HepG2 (cell line): ENCODE results near the gene NME2. TPM values are rescaled to one million over a fixed set of nuclear protein-coding genes. Genes with fewer than 3 reads are reported as not detected.
A peak's percentile ranks its signal among the peaks of the same experiment; 100 is the strongest.

ENCODE experiments used
- BORCS8-MEF2B ChIP-seq: sonication (generic); formaldehyde crosslinking; IDR thresholded peaks from 2 replicates; pipeline ENCODE4 v1.8.0; 2022; ENCODE audit warnings: mild to moderate bottlenecking, missing genetic modification reagents
- CREB1 ChIP-seq, 2 experiments: fragments of 450-650 bp in 1 of 2; IDR thresholded peaks; 2 replicates each; pipeline ENCODE4 v1.6.1; 2016 to 2017; ENCODE audit warnings: control low read depth in 1 of 2, mild to moderate bottlenecking in 1 of 2, missing compliant biosample characterization in 1 of 2, missing genetic modification characterization in 1 of 2
- ETV6 ChIP-seq: sonication (generic); formaldehyde crosslinking; conservative IDR thresholded peaks from 2 replicates; pipeline ENCODE4 v1.4.0; 2020; ENCODE audit warnings: missing genetic modification reagents
- EZH2 ChIP-seq: conservative IDR thresholded peaks from 2 replicates; pipeline ENCODE4 v1.6.1; 2012; ENCODE audit warnings: mild to moderate bottlenecking, low read depth, low read length, moderate library complexity
- KLF6 ChIP-seq: IDR thresholded peaks from 2 replicates; pipeline ENCODE4 v1.8.0; 2016; ENCODE audit warnings: missing biosample characterization, missing genetic modification reagents
- NFKB2 ChIP-seq: sonication (generic); formaldehyde crosslinking; IDR thresholded peaks from 2 replicates; pipeline ENCODE4 v1.4.0; 2020; ENCODE audit warnings: missing genetic modification reagents, borderline replicate concordance
- SAFB2 ChIP-seq: sonication (generic); formaldehyde crosslinking; IDR thresholded peaks from 2 replicates; pipeline ENCODE4 v1.5.1; 2020; ENCODE audit warnings: missing genetic modification reagents, low read depth, mild to moderate bottlenecking, borderline replicate concordance
- SATB2 ChIP-seq: sonication (generic); formaldehyde crosslinking; IDR thresholded peaks from 2 replicates; pipeline ENCODE4 v1.5.0; 2020; ENCODE audit warnings: missing genetic modification reagents
- TMF1 ChIP-seq: sonication (generic); formaldehyde crosslinking; IDR thresholded peaks from 2 replicates; pipeline ENCODE4 v1.8.1; 2022; ENCODE audit warnings: low read depth, missing genetic modification reagents
- U2AF1 ChIP-seq: fragments of 200-400 bp; formaldehyde crosslinking; optimal IDR thresholded peaks from 2 replicates; pipeline ENCODE3; 2017; ENCODE audit warnings: mild to moderate bottlenecking, low read depth, low read length
- ZNF724P ChIP-seq: sonication (generic); formaldehyde crosslinking; IDR thresholded peaks from 2 replicates; pipeline ENCODE4 v1.8.0; 2022; ENCODE audit warnings: missing genetic modification reagents, borderline replicate concordance
- polyA plus RNA-seq, 8 experiments: library from polyadenylated mRNA; depleted of rRNA in 3 of 8; stranded (reverse) in 7 of 8; unstranded in 1 of 8; fragments of >200 nt; fragmentation: Illumina TruSeq in 4 of 8; extraction: Trizol in 4 of 8; gene quantifications; 2 replicates each; pipeline versions ENCODE4 v1.2.1 to v1.2.3, GENCODE V29; 2011 to 2016; ENCODE audit warnings: low read depth in 4 of 8, missing spikeins in 1 of 8, mixed read lengths in 1 of 8; ENCODE audit not compliant: insufficient read depth in 1 of 8
- total RNA-seq, 5 experiments: library from RNA; depleted of rRNA; stranded (reverse); fragments of >200 nt; fragmentation: Illumina TruSeq; extraction: Trizol; gene quantifications; 2 replicates each; pipeline ENCODE4 v1.2.3, GENCODE V29; 2016; ENCODE audit warnings: low read depth in 1 of 5
- TF ChIP-seq, protein P1 (sequence below): sonication (generic); formaldehyde crosslinking; IDR thresholded peaks from 2 replicates; pipeline ENCODE4 v1.4.0; 2020; ENCODE audit warnings: mild to moderate bottlenecking, missing genetic modification reagents, borderline replicate concordance
- TF ChIP-seq, protein P2 (sequence below): sonication (generic); formaldehyde crosslinking; IDR thresholded peaks from 2 replicates; pipeline ENCODE4 v1.8.1; 2023; ENCODE audit warnings: mild to moderate bottlenecking, moderate library complexity, missing genetic modification reagents
- TF ChIP-seq, protein P3 (sequence below): sonication (generic); formaldehyde crosslinking; IDR thresholded peaks from 2 replicates; pipeline ENCODE4 v1.8.0; 2022; ENCODE audit warnings: mild to moderate bottlenecking, missing genetic modification reagents; ENCODE audit not compliant: insufficient replicate concordance
- TF ChIP-seq, protein P4 (sequence below): sonication (generic); formaldehyde crosslinking; IDR thresholded peaks from 2 replicates; pipeline ENCODE4 v1.4.0; 2020; ENCODE audit warnings: mild to moderate bottlenecking, missing genetic modification reagents
- TF ChIP-seq, protein P5 (sequence below): sonication (generic); formaldehyde crosslinking; IDR thresholded peaks from 2 replicates; pipeline ENCODE4 v1.4.0; 2020; ENCODE audit warnings: missing genetic modification reagents, low read depth, mild to moderate bottlenecking, borderline replicate concordance
- TF ChIP-seq, protein P6 (sequence below): sonication (generic); formaldehyde crosslinking; conservative IDR thresholded peaks from 2 replicates; pipeline ENCODE4 v1.8.0; 2022; ENCODE audit warnings: mild to moderate bottlenecking, moderate library complexity, missing genetic modification reagents

NME2 gene
- total and polyA plus RNA-seq, 2 of the 13 experiments (the other 11 are each of a cell fraction or from before 2014, with no cell fraction given), result 790 to 1,213 TPM

DNA sequence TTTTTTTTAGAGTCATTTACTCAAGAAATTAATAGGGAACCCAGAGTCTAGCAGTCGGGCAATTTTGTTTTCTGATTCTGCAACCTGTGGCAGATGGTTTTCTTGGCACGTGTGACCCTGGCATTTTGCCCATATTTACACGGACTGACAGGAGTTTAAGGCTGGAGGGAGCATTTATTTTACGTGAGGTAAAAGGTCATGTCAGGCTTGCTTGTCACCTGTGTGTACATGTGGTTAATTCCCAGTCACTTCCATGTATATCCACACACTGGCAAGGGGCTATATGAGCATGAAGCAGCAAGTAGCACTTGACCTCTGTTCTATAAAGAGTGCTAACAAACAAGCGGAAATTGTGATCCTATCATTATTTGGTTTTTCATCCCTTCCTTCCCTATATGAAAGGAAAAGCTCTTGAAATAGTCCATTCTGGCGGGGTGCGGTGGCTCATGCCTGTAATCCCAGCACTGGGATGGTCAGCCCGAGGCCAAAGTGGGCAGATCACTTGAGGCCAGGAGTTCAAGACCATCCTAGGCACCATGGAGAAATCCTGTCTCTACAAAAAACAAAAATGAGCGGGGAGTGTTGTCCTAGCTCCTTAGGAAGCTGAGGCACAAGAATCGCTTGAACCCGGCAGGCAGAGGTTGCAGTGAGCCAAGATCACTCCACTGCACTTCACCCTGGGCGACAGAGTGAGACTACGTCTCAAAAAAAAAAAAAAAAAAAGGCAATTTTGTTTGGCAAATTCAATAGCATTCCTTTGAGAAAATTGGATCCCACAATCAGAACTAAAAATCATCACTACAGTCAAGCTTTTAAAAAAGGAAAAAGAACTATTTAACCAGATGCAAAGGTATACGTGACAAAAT, 47.6 kb upstream of the NME2 start (continued):
- TF ChIP-seq, protein P1, sequence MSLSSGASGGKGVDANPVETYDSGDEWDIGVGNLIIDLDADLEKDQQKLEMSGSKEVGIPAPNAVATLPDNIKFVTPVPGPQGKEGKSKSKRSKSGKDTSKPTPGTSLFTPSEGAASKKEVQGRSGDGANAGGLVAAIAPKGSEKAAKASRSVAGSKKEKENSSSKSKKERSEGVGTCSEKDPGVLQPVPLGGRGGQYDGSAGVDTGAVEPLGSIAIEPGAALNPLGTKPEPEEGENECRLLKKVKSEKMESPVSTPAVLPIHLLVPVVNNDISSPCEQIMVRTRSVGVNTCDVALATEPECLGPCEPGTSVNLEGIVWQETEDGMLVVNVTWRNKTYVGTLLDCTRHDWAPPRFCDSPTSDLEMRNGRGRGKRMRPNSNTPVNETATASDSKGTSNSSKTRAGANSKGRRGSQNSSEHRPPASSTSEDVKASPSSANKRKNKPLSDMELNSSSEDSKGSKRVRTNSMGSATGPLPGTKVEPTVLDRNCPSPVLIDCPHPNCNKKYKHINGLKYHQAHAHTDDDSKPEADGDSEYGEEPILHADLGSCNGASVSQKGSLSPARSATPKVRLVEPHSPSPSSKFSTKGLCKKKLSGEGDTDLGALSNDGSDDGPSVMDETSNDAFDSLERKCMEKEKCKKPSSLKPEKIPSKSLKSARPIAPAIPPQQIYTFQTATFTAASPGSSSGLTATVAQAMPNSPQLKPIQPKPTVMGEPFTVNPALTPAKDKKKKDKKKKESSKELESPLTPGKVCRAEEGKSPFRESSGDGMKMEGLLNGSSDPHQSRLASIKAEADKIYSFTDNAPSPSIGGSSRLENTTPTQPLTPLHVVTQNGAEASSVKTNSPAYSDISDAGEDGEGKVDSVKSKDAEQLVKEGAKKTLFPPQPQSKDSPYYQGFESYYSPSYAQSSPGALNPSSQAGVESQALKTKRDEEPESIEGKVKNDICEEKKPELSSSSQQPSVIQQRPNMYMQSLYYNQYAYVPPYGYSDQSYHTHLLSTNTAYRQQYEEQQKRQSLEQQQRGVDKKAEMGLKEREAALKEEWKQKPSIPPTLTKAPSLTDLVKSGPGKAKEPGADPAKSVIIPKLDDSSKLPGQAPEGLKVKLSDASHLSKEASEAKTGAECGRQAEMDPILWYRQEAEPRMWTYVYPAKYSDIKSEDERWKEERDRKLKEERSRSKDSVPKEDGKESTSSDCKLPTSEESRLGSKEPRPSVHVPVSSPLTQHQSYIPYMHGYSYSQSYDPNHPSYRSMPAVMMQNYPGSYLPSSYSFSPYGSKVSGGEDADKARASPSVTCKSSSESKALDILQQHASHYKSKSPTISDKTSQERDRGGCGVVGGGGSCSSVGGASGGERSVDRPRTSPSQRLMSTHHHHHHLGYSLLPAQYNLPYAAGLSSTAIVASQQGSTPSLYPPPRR (CRISPR knock-in tag), result peak; percentile 42; the same call in 1 of the 2 replicates
- TF ChIP-seq TMF1 (CRISPR knock-in tag) (no peak), BORCS8-MEF2B (CRISPR knock-in tag) (no peak), KLF6 (no peak), U2AF1 (no peak), CREB1 (IDR thresholded peaks at IDR 0.05) (no peak), CREB1 (CRISPR knock-in tag; IDR thresholded peaks at IDR 0.05) (no peak), ZNF724P (no peak), SAFB2 (no peak), NFKB2 (no peak), EZH2 (no peak), SATB2 (CRISPR knock-in tag) (no peak), ETV6 (no peak)
- TF ChIP-seq, protein P2, sequence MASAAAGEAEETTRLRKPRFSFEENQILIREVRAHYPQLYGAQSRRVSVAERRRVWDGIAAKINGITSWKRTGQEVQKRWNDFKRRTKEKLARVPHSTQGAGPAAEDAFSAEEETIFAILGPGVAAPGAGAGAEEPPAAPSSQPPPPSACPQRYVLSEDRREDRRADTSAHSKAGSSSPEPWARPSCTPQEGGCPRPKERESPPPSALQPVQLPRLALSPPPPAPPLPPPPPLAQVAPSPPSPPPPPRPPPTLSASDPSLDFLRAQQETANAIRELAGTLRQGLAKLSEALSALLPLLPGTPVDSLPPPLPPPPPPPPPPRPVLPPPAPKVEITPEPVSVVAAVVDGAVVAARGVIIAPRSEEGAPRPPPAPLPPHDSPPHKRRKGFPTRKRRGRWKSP, result no peak
- TF ChIP-seq, protein P3, sequence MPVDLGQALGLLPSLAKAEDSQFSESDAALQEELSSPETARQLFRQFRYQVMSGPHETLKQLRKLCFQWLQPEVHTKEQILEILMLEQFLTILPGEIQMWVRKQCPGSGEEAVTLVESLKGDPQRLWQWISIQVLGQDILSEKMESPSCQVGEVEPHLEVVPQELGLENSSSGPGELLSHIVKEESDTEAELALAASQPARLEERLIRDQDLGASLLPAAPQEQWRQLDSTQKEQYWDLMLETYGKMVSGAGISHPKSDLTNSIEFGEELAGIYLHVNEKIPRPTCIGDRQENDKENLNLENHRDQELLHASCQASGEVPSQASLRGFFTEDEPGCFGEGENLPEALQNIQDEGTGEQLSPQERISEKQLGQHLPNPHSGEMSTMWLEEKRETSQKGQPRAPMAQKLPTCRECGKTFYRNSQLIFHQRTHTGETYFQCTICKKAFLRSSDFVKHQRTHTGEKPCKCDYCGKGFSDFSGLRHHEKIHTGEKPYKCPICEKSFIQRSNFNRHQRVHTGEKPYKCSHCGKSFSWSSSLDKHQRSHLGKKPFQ (CRISPR knock-in tag), result no peak
- TF ChIP-seq, protein P4, sequence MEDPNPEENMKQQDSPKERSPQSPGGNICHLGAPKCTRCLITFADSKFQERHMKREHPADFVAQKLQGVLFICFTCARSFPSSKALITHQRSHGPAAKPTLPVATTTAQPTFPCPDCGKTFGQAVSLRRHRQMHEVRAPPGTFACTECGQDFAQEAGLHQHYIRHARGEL (CRISPR knock-in tag), result no peak
- TF ChIP-seq, protein P5, sequence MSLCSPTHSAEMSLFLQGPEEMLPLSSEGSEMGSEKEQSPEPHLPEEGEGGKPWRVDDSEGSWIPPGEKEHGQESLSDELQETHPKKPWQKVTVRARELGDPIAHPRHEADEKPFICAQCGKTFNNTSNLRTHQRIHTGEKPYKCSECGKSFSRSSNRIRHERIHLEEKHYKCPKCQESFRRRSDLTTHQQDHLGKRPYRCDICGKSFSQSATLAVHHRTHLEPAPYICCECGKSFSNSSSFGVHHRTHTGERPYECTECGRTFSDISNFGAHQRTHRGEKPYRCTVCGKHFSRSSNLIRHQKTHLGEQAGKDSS (CRISPR knock-in tag), result no peak
- TF ChIP-seq, protein P6, sequence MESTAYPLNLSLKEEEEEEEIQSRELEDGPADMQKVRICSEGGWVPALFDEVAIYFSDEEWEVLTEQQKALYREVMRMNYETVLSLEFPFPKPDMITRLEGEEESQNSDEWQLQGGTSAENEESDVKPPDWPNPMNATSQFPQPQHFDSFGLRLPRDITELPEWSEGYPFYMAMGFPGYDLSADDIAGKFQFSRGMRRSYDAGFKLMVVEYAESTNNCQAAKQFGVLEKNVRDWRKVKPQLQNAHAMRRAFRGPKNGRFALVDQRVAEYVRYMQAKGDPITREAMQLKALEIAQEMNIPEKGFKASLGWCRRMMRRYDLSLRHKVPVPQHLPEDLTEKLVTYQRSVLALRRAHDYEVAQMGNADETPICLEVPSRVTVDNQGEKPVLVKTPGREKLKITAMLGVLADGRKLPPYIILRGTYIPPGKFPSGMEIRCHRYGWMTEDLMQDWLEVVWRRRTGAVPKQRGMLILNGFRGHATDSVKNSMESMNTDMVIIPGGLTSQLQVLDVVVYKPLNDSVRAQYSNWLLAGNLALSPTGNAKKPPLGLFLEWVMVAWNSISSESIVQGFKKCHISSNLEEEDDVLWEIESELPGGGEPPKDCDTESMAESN (CRISPR knock-in tag), result no peak
